Activated CD8-positive, alpha-beta memory T cell treated with anti-CD3 and anti-CD28 coated beads for 4 hours (primary cell): ENCODE measurements around the gene ADISSP.

Experiments
- DNase-seq, 2 donors: peaks; one replicate each; pipeline ENCODE4 v3.0.0-alpha.2; 2020; ENCODE audit warnings: low read depth in 2 of 2

The ADISSP gene

DNA sequence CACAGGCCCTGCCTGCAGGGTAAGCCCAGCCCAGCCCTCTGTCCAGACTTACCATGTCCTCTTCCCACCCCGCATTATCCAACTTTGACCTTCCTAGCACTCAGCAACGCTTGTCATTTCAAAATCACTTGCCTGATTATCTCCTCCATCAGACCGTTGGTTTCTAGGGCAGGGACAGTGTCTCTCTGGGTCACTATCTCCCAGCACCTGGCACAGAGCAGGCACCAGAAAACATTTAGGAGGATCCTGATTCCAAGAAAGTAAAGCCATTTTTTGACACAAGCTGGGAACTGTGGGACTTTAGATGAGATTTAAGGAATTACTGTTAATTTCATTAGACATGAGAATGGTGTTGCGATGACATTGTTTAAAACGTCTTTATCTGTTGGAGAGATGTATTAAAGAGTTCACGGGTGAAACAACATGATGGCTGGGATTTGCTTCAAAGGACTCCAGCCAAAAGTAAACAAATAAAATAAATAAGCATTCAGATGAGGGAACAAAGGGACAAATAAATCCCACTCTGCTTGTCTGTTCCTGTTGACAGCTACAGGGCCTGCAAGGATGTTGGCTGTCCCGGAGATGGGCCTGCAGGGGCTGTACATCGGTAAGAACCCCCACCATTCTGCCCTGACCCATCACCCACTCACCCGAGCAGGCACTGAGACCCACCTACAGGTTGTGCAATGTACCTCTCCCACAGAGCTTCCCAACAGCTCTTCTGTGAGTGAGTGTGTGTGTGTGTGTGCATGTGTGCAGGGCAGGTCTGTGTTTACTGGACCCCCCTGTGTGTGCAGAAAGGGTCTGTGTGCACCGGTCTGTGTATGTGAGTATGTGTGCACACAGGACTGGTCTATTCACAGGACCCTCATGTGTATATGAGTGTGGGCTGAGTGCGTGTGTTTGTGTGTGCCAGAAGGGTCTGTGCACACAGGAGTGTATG is 29.2 kb downstream of the ADISSP start:
- DNase-seq = no peak

DNA sequence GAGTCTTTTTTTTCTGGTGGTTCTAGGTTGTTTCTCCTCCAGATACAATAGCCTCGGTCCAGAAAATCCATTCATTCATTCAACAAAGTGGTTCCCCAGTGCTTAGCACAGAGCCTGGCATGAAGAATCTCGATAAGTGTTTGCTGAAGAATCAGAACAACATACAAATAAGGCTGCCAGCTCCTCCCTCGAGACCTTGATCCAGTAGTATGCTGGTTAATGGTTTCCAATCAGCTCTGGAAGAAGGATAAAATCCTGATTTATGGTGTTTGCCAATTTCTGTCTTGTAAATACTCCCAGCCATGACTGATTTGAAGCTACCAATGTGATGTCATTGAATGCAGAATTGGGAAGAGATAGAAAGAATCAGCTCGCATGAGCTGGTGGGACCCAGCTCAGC is 31.8 kb downstream of the ADISSP start:
- DNase-seq = no peak

GRCh38 chr20:3734111-3734843 is 33.3 kb downstream of the ADISSP start:
- DNase-seq = no peak

GRCh38 chr20:3733119-3733995 is 34.2 kb downstream of the ADISSP start:
- DNase-seq = no peak

GRCh38 chr20:3732327-3733118 is 35.0 kb downstream of the ADISSP start, which contains the start of gene HSPA12B:
Gene HSPA12B, plus strand, starts transcription at chr20:3732685. Its CDS starts 5,990 bp downstream, at chr20:3738675.
- no peak for DNase-seq

GRCh38 chr20:3731944-3732326 is 35.6 kb downstream of the ADISSP start:
- DNase-seq = no peak

DNA sequence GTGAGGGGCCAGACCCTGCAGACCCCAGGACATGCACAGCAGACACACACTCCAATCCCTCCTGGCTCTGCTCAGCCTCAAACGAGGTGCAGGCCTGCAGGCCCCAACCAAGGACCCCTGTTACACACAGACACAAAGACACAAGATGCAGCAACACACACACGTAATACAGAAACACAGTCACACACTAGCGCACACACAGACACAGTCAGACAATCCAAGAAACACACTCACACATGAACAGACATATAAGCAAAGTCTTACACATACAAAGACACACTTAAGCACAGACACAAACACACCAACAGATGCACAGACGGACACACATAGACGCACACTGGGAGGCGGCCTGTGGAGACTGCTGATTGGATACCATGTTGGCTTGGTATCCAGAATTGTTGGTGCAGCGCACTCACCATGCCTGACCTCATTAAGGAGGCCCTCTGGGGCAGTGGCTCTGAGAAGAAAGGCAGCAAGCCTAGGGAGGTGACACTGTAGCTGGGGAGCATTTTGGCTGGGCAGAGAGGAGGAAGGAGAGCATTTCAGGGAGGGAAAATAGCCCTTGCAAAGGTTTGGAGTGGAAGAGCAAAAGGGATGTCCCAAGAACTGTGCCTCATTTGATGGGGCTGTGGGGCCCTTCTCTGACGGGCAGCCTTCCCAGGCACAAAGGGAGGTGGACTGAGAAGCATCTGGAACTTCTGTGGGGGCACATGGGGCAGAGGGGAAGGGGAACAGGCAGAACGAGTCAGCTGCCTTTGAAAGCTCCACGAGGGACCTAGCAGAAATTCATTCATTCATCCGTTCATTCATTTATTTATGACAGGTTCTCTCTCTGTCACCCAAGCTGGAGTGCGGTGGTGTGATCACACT is 36.5 kb downstream of the ADISSP start:
- no peak for DNase-seq

GRCh38 chr20:3729811-3730540 is 37.6 kb downstream of the ADISSP start:
- no peak for DNase-seq

DNA sequence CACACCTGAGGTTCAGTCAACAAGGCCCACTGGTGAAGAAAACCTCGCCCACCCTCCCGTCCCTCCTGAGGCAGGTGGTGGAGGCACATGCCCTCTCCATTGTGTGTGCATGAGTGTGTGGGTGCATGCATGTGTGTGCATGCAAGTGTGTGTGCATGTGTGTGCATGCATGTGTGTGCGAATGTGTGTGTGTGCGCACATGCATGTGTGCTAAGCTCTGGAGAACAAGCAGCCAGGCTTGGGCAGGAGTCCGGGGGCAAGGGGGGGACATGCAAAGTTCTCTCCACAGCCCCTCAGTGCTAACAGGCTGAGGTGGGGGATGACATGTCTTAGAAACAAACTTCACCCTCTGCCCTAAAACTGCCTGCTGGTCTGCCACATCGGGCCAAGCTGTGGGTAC is 38.2 kb downstream of the ADISSP start:
- DNase-seq = no peak

DNA sequence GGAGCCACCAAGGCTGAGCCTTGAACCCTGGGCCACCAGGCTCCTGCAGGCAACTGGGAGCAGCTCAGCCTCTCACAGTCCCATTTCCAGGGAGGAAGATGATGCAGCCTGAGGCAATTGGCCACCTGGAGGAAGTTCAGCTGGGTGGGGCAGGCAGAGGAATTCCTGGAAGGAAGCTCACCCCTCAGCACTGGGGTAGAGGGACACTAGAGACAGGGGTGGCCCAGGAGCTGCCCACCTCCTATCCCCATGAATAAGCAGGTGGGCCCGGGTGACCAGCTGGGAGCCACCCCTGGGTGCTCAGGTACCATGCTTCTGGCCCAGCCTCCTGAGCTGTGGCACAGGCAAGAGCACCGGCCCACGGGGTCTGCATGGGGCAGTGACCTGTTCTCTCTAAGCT is 38.7 kb downstream of the ADISSP start:
- no peak for DNase-seq

DNA sequence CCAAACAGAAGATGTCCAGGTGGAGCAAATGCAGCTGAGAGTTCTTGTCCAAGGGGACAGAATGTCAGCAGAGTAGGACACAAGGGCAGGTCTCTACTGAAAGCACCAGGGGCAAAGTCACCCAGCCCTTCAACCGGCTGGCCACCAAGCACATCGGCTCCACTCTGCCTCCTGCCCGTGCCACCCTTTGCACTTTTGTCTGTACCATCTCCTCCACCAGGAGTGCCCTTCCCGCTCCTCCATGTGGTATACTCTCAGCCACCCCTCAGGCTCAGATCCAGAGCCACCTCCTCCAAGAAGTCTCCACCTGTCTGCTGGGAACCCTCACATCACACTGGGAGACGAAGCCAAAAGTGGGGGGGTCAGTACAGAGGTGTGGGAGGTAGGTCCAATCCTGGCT is 39.2 kb downstream of the ADISSP start:
- DNase-seq = no peak

- no peak for DNase-seq
These were observed 40.0 kb downstream of the ADISSP start for GRCh38 chr20:3727401-3728021.

- no peak for DNase-seq
These were observed 43.2 kb downstream of the ADISSP start for GRCh38 chr20:3724356-3724755.

GRCh38 chr20:3723284-3723683 is 44.3 kb downstream of the ADISSP start:
- no peak for DNase-seq

- no peak for DNase-seq
These were observed 45.6 kb downstream of the ADISSP start for GRCh38 chr20:3721912-3722311.

GRCh38 chr20:3720626-3721025 is 46.9 kb downstream of the ADISSP start:
- DNase-seq = no peak

DNA sequence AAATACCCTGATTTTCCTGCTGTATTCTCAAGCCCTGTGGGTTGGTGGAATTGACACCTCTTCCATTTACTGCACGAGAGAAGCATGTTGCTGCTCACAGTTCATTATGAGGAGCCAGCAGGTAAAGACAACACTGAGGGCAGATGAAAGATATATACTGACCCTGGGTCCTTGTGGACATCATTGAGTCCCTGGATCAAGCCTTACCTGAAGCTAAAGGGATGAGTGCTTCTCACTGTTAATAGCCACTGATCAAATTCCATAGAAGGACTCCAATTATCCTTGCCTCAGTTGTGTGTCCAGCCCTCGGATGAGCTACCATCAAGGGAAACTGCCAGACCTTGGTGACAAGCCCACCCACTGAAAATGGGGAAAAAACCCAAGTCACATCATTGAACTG is 47.5 kb downstream of the ADISSP start:
- DNase-seq = no peak

DNA sequence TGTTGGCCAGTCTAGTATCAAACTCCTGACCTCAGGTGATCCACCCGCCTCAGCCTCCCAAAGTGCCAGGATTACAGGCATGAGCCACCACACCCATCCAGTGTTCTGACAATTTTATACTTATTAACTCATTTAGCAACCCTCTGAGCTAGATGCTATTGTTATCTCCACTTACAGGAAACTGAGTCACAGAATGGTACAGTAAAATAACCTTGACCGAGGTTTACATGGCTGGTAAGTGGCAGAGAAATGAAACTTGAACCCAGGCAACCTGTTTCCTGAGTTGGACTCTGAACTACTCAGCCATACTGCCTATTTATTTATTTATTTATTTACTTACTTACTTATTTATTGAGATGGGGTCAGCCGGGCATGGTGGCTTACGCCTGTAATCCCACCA is 48.5 kb downstream of the ADISSP start:
- DNase-seq = no peak
